NB4 (cell line): ENCODE data around the gene RABGAP1.

Experiments used
- MYC ChIP-seq: IDR thresholded peaks from 2 replicates; pipeline ENCODE4 v1.6.1; 2011; ENCODE audit warnings: low read depth, low read length
- POLR2A ChIP-seq: IDR thresholded peaks from 2 replicates; pipeline ENCODE4 v1.6.1; 2011; ENCODE audit warnings: mild to moderate bottlenecking; ENCODE audit not compliant: insufficient read length; ENCODE audit errors: extremely low read depth
- TF ChIP-seq, protein P1 (sequence below): IDR thresholded peaks from one replicate; pipeline ENCODE4 v1.5.1; 2012; ENCODE audit warnings: low read depth, low read length
- TF ChIP-seq, protein P2 (sequence below): IDR thresholded peaks from 2 replicates; pipeline ENCODE4 v1.6.1; 2011; ENCODE audit warnings: low read depth, low read length

DNA sequence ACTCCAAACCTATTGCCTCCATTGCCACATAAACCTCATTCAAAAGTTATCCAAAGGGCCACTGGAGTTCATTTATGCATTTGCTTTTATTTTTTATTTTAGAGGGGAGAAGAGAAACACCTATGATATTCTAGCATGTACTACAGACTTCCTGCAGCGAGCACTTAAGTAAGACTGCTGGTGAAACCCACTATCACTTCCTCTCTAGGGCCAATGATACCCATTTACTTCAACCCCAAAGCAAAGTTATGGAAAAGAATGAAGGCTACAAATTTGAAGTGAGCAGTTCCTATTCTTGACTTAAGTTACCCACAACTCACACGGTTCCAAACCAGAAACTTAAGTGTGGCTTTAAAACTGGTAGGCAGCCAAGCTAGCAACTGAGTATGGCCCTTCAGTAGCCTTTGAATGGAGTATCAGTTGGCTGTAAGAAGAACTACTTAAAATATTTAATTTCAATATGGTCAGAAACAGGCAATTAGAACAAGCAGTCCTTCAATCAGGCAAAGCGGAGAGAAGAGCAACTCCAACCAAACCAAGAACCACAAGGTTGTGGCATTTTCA lies 186.8 kb downstream of the RABGAP1 start:
- TF ChIP-seq POLR2A = no peak
- TF ChIP-seq, protein P1, sequence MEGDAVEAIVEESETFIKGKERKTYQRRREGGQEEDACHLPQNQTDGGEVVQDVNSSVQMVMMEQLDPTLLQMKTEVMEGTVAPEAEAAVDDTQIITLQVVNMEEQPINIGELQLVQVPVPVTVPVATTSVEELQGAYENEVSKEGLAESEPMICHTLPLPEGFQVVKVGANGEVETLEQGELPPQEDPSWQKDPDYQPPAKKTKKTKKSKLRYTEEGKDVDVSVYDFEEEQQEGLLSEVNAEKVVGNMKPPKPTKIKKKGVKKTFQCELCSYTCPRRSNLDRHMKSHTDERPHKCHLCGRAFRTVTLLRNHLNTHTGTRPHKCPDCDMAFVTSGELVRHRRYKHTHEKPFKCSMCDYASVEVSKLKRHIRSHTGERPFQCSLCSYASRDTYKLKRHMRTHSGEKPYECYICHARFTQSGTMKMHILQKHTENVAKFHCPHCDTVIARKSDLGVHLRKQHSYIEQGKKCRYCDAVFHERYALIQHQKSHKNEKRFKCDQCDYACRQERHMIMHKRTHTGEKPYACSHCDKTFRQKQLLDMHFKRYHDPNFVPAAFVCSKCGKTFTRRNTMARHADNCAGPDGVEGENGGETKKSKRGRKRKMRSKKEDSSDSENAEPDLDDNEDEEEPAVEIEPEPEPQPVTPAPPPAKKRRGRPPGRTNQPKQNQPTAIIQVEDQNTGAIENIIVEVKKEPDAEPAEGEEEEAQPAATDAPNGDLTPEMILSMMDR = no peak
- TF ChIP-seq MYC = no peak
- TF ChIP-seq, protein P2, sequence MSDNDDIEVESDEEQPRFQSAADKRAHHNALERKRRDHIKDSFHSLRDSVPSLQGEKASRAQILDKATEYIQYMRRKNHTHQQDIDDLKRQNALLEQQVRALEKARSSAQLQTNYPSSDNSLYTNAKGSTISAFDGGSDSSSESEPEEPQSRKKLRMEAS = no peak
